DND-41 (cell line): Measurements from ENCODE around the gene GSTM1.

Experiments used
- ATAC-seq: fragments of 200-7000 bp; cut with Tn5 transposase; 3 replicates; pipeline ENCODE4 v1.9.1; 2021; ENCODE audit warnings: low read depth; ENCODE audit not compliant: insufficient read depth
- DNase-seq: peaks from one replicate; pipeline ENCODE4 v3.0.0-alpha.2; 2020
- H2AFZ ChIP-seq: 2 replicates; pipeline ENCODE4 v1.6.0; 2012; ENCODE audit warnings: low read depth, low read length
- H3K27ac ChIP-seq: 2 replicates; pipeline ENCODE4 v1.5.1; 2012; ENCODE audit warnings: low read length, inconsistent platforms
- H3K27me3 ChIP-seq: fragments of 200-600 bp; sonication (generic); 2 replicates; pipeline ENCODE4 v1.6.0; 2012; ENCODE audit warnings: low read length, mild to moderate bottlenecking, inconsistent platforms; ENCODE audit not compliant: insufficient read depth, poor library complexity
- H3K36me3 ChIP-seq: 2 replicates; pipeline ENCODE4 v1.5.1; 2012; ENCODE audit warnings: low read length, inconsistent platforms; ENCODE audit not compliant: insufficient read depth
- H3K4me1 ChIP-seq: 2 replicates; pipeline ENCODE4 v1.5.1; 2012; ENCODE audit warnings: mild to moderate bottlenecking, low read length; ENCODE audit not compliant: insufficient read depth
- H3K4me2 ChIP-seq: 2 replicates; pipeline ENCODE4 v1.6.0; 2012; ENCODE audit warnings: mild to moderate bottlenecking, moderate library complexity, low read length, inconsistent platforms; ENCODE audit not compliant: insufficient read depth
- H3K4me3 ChIP-seq, 2 experiments: fragments of 200-600 bp in 1 of 2; shearing (Covaris generic) in 1 of 2; 2 replicates each; pipeline ENCODE4 v1.5.1; 2012 to 2016; ENCODE audit warnings: inconsistent platforms in 2 of 2, low read length in 2 of 2, mild to moderate bottlenecking in 2 of 2, low read depth in 1 of 2, moderate library complexity in 1 of 2
- H3K79me2 ChIP-seq: 2 replicates; pipeline ENCODE4 v1.6.0; 2012; ENCODE audit warnings: low read length, inconsistent platforms; ENCODE audit not compliant: insufficient read depth
- H3K9ac ChIP-seq: 2 replicates; pipeline ENCODE4 v1.6.0; 2012; ENCODE audit warnings: low read depth, mild to moderate bottlenecking, inconsistent platforms, low read length, moderate library complexity
- H3K9me3 ChIP-seq: 2 replicates; pipeline ENCODE4 v1.5.1; 2012; ENCODE audit warnings: low read length, moderate library complexity, mild to moderate bottlenecking, inconsistent platforms; ENCODE audit not compliant: insufficient read depth, severe bottlenecking
- H4K20me1 ChIP-seq: 2 replicates; pipeline ENCODE4 v1.6.0; 2012; ENCODE audit warnings: low read length; ENCODE audit not compliant: insufficient read depth
- EZH2 ChIP-seq: IDR thresholded peaks from 3 replicates; pipeline ENCODE4 v1.6.1; 2012; ENCODE audit warnings: borderline replicate concordance, low read depth, mild to moderate bottlenecking, moderate library complexity, low read length, inconsistent platforms; ENCODE audit not compliant: severe bottlenecking
- TF ChIP-seq, protein P1 (sequence below): IDR thresholded peaks from 2 replicates; pipeline ENCODE4 v1.5.1; 2012; ENCODE audit warnings: borderline replicate concordance, low read length, moderate library complexity, mild to moderate bottlenecking; ENCODE audit not compliant: poor library complexity, severe bottlenecking; ENCODE audit errors: extremely low read depth

Gene GSTM1

DNA sequence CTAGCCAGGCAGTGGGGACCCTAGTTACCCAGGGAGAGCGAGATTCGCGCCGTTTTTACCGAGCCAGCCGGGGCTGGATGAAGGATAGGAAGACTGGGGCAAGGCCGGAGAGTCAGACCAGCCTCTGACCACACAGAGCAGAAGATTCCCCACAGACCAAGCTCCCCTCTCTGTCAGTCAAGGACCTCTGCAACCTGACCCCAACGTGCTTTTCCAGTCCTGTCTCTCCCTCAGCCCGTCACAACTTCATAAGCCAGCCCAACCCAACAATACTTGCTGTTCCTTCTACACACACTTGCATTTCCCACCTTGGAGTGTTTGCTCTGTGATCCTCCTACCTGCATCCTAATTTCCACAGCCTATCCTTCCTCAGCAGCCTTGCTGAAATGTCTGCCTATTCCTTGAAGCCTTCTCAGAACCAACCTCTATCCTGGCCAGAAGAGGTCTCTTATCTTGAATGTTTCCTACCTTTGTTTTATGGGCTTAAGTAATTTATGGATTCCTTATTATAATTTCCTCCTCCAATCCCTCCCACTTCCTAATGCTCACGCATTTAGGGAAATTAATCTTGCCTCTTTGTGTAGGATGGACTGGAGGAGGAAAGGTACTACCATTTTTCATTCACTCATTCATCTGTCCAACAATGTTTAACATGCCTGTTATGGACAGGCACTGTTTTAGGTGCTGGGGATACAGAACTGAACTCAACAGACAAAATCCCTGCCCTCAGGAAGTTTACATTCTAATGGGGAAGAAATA lies 53.2 kb downstream of the GSTM1 start, which contains the start of gene GSTM3:
Gene GSTM3 (minus strand): TSS at position 424 of the 759 bp plus-strand sequence. CDS start 751 bp downstream, outside the sequence.
- H3K4me2 ChIP-seq, result no peak within 1 kb of the TSS
- no peak within 1 kb of the TSS for H3K27ac ChIP-seq

More for the DNA sequence above, 53.2 kb downstream of the GSTM1 start, which contains the start of gene GSTM3:
- ATAC-seq (no peak), DNase-seq (no peak)
- no peaks in the 10 kb centered on the region for H4K20me1 ChIP-seq
- no peak within 1 kb of the TSS for H2AFZ ChIP-seq
- no peaks in the 10 kb centered on the region for H3K36me3 ChIP-seq
- no peak within 1 kb of the TSS for H3K9ac ChIP-seq
- no peak within 1 kb of the TSS for H3K4me3 ChIP-seq
- H3K79me2 ChIP-seq, result no peaks in the 10 kb centered on the region
- no peaks in the 10 kb centered on the region for H3K9me3 ChIP-seq
- no peak for TF ChIP-seq EZH2
- TF ChIP-seq, protein P1, sequence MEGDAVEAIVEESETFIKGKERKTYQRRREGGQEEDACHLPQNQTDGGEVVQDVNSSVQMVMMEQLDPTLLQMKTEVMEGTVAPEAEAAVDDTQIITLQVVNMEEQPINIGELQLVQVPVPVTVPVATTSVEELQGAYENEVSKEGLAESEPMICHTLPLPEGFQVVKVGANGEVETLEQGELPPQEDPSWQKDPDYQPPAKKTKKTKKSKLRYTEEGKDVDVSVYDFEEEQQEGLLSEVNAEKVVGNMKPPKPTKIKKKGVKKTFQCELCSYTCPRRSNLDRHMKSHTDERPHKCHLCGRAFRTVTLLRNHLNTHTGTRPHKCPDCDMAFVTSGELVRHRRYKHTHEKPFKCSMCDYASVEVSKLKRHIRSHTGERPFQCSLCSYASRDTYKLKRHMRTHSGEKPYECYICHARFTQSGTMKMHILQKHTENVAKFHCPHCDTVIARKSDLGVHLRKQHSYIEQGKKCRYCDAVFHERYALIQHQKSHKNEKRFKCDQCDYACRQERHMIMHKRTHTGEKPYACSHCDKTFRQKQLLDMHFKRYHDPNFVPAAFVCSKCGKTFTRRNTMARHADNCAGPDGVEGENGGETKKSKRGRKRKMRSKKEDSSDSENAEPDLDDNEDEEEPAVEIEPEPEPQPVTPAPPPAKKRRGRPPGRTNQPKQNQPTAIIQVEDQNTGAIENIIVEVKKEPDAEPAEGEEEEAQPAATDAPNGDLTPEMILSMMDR, result no peak
- H3K27me3 ChIP-seq, result peaks cover 8% of the 10 kb centered on the region
- no peaks in the 10 kb centered on the region for H3K4me1 ChIP-seq
